T-helper 2 cell treated with Interferon-gamma antibody and Interleukin-4, amounts not matched to agents 100 ng/mL and 5 ng/mL, for 36 hours (primary cell): Measurements from ENCODE around the gene COPS4. TPM values are rescaled to one million over a fixed set of nuclear protein-coding genes. Genes with fewer than 3 reads are reported as not detected.

Experiments
- intact Hi-C: fragments of 100-400 bp; cut with micrococcal nuclease; formaldehyde crosslinking; loops from one replicate; pipeline ENCODE4 v1.15.1; 2023
- total RNA-seq: library from RNA; stranded (reverse); gene quantifications from 2 replicates; pipeline ENCODE4 v1.2.3, GENCODE V29; 2022

COPS4 gene
- total RNA-seq, 1 donor from 2014 or later = 32.9 TPM

- intact Hi-C loops = loop anchor here (1.0 to 10.0 kb wide), 6 partner anchors 104 to 743 kb away; partner anchors contain the start of genes ENOPH1, HELQ, HNRNPD and HNRNPDL
Measured at GRCh38 chr4:83115000-83115399, 80.0 kb downstream of the COPS4 start.

GRCh38 chr4:83115656-83116285 lies 80.8 kb downstream of the COPS4 start:
- intact Hi-C loops = loop anchor here (10.0 kb wide), 1 partner anchor 339 kb away; the partner anchor contains the start of genes HELQ and MRPS18C

DNA sequence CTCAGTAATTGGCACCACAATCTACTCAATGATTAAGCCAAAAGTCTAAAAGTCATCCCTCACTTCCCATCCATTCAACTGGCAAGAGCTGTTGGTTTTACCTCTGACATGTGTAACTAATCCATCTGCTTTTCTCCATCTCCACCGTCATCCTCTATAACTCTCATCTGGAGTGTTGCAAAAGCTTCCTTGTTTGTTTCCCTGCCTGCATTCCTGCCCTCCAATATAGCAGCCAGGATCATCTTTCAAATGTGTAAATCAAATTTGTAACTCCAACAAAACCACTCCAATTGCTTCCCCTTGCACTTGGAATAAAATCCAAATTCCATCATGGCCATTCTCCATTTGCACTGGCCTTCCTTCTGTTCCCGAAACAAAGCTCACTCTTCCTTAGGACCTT lies 83.9 kb downstream of the COPS4 start:
- intact Hi-C loops = loop anchor here (10.0 kb wide), 1 partner anchor 336 kb away; the partner anchor contains the start of genes HELQ and MRPS18C

GRCh38 chr4:83121246-83121645 lies 86.3 kb downstream of the COPS4 start:
- intact Hi-C loops = no loop called here

GRCh38 chr4:83124111-83124780 lies 89.3 kb downstream of the COPS4 start:
- intact Hi-C loops = no loop called here

Other genes with a start within 250 kb of the COPS4 start
- 0.36 and 0.59 TPM in 2 replicates for gene SCD5, start 236.4 kb upstream of the COPS4 start, total RNA-seq
- 143 and 153 TPM in 2 replicates for gene SEC31A, start 144.0 kb upstream of the COPS4 start, total RNA-seq
- gene THAP9, start 134.4 kb upstream of the COPS4 start, total RNA-seq = 2.6 and 2.7 TPM in 2 replicates
- gene LIN54, start 24.4 kb upstream of the COPS4 start, total RNA-seq = 31.9 and 32.5 TPM in 2 replicates
- 127 and 135 TPM in 2 replicates for gene PLAC8, start 79.5 kb downstream of the COPS4 start, total RNA-seq
- 14.7 and 15.5 TPM in 2 replicates for gene COQ2, start 249.6 kb downstream of the COPS4 start, total RNA-seq